CD4-positive, alpha-beta T cell treated with Interleukin-17A for 1 hour (primary cell): ENCODE results near the gene PCGF2.
A peak's percentile ranks its signal among the peaks of the same experiment; 100 is the strongest.
"Not testable (repeated sequence)": the region's sequence is repeated elsewhere in the genome, so short reads cannot be mapped to it uniquely, and the experiment has no call there.

ENCODE experiments used
- DNase-seq: peaks from one replicate; pipeline ENCODE4 v3.0.0-alpha.2; 2020

Gene PCGF2

DNA sequence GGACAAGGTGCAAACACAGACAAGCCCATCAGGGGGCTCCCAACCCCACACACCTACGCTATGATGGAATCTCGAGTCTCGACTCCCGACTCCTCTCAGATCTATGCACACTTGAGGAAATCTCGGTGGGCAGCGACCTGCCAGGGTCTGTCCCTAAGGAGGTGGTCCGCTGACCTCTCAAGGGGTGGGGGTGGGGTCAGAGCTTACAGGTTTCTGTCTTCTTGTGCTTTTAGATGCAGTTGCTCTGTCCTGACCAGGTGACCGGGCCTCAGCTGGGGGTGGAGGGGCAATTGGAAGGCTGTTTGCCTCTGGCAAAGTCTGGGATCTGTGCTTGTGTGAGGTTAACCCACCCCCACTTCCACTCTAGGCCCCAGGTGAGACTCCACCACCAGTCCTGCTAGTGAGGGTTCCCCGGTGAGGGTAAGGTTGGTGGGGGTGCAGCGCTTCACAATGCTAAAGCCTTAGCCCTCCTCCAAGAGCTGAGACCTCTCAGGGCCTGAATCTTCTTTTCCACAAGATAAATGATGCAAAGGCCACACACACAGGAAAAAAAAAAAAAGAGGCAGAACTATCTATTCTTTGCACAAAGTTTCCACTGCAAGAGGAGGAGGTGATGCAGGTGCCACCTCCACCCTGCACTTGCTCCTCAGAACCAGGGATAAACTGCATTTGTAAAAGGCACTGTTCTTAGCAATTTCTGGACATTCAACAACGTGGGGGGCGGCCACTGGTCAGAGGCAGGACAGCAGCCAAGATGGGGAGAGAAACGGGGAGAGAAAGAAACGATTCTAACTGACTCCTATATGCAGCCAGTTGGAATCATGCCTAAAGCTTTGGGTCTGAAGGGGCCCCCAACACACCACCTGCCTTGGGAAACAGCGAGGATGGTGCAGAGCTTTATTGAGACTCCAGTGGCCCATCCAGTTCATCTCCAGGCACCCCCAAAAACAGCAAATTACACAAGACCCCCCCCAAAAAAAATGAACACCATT, 13.9 kb downstream of the PCGF2 start:
- no peak for DNase-seq

DNA sequence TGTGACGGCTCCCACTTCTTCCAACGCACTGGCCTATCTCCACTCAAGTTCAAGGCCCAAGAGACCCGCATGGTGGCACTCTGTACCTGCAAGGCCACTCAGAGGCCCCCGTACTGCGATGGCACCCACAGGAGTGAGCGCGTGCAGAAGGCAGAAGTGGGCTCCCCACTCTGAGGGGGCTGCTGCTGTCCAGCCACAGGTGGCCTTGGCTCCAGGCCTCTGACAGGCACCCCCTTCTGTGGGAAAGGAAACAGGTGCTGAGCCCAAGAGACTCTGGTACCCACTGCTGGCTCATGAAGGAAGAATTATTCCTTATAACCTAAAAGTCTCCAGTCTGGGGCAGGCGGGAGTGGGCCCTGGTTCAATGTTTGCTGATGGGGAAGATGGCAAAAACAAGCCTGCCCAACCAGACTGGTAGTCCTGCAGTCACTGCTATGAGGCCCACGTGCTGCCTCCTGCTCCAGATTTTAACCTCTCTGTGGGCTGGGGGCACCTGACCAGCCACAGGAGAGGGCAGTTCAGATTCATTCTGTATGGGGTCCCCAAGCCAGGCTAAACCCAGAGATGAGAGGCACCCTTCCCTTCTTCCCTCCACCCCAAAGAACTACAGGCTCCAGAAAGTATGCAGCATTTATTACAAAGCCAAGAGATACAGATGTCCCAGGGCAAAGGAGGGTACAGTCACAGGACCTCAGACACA, 14.7 kb downstream of the PCGF2 start:
- no peak for DNase-seq

DNA sequence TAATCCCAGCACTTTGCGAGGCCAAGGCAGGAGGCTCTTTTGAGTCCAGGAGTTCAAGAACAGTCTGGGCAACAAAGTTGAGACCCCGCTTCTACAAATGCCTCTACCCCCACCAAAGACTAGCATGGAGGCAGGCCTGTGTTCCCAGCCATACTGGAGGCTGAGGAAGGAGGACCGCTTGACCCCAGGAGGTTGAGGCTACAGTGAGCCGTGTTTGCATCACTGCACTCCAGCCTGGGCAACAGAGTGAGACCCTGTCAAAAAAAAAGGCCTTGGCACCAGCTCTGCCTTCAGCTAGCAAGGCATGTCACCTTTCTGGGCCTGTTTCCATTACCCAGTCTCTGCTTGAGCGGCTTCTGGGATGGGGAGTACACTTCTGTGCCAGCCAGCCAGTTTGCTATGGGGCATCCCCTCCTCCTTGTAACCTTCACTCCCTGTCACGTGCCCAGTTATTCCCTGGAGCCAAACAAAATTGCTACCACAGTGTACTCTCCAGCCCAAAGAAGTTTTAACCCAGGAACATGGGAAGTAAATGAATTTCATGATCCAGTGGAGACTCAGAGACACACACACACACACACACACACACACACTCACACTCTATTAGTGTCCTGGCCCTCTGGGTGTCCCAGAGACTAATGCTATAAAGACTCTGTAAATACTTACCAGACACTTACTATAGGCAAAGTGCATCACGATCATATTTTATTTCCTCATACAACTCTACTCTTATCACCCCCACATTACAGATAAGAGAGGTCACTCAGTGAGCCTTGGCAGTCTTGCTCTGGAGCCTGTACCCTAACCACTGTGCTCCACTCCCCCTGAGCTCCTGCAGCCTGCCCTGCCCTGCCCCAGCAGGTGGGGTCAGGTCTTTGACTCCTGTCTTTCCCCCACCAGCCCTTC, 15.5 kb downstream of the PCGF2 start:
- DNase-seq = no peak

DNA sequence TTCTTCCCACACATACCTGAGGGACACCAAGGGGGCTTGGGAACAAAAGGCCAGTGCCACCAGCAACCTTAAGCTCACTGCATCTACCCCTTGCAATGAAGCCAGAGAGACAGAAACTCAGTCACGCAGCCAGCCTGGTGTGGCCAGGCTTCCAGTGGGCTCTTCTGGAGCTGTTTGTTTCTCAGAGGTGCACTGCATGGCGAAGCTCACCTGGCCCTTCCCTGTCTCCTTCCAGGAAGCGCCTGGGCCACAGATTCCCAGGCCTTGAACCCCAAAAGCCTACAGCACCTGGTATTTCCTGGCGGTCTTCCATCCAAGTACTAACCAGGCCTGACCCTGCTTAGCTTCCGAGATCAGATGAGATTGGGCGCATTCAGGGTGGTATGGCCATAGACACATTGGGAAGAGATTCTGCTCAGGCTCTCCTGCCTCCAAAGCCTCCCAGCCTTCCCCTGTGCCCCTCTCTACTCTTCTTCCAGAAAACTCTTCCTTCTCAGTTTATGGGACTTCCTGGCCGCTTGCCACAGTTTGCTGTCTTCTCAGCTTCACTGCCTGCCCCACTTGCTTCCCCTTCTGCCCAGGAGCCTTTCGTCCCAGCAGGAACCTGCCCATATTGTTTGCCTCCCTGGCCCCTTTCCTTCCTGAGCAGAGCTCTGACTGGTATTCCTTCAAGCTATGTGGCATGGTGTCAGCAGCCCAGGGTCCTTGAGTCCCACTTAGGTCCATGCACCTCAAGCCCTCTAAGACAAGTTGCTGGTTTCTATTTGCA, 16.4 kb downstream of the PCGF2 start:
- no peak for DNase-seq

DNA sequence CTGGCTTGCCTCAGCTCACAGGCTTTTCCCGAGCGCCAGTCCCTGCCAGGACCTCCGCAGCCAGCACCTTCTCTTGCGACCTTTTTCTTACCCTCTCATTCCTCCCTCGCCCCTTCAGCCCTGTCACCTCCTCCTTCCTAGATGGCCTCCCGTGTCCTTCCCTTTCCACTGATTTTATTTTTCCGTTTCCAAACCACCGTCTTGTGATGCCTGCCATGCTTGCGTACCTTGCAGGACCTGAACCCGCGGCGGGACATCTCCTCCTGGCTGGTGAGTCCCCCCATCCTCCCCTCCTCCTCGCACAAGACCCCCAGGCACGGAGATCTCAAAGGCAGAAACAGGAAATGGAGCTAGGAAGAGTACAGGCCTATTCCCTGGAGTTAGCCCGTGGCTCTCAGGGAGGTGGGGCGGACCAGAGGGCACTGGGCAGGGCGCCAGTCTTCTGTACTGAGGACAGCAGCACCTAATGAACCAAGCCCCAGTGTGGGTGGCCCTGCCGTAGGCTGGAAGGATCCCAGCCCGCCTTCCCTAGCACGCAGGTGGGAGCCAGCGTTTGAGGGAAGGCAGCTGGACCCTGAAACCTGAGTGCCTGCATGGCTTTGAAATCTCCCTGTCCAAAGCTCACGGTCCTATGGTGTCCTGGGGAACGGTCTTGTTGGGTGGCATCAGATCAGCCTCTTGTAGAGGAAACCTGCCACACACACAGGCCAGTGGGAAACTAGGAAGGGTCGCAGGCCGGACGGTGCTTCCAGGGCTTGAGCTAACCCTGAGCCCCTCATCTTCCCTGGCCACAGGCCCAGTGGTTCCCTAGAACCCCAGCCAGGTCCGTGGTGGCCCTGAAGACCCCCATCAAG, 17.4 kb downstream of the PCGF2 start:
- no peak for DNase-seq

DNA sequence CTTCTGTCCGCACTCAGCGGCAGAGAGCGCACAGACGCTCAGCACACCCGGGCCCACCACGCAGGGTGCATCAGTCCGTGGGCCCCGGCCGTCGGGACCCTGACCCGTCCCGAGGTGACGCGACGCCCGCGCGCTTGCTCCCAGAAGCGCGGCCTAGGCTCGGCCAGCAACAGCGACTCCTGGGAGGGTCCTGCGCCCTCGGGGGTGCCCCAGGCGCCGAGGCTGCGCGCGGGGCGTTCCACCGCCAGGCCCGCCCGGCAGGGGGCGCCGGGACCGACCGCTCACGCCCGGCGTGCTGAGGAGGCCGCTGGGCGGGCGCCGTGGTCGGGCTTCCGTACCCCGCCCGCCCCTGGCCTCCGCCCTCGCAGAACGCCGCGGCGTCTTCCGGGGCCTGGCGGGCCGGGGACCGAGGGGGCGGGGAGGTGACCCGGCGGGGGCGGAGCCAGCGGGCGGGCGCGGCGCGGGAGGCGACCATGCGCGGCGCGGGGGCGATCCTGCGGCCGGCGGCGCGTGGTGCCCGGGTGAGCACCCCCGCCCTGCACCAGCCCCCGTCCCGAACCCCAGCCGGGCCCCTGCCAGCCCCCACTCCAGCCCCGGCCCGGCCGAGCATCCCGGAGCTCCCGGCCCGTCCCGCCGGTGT, 18.1 kb downstream of the PCGF2 start, which contains the start of gene CISD3:
Gene CISD3 (plus strand): TSS at position 456 of the 640 bp plus-strand sequence. CDS start 18 bp downstream, at position 474.
- peak; percentile 86 for DNase-seq

DNA sequence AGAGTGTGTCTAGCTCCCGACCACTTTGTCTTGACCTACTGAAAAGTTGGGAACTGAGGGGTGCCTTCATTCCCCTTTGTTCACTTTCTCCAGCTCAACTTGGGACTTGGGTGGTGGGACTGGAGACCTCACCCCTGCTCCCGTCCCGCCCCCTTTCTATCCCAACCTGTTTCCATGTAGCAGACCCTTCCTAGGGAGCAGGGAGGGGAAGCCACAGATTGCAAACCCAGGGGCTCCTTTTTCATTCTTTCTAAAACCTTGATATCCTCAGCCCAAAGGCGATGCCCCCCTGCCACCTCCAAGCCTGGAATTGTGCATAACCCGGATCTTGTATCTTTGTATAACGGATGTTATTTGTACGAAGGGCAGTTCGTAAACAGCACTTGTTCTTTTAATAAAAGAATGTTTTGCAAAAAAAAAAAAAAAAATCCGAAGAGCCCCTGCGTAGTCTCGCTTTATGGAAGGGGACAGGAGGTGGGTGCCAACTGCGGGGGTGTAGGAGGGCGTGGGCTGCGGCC, 18.7 kb downstream of the PCGF2 start:
- no peak for DNase-seq

DNA sequence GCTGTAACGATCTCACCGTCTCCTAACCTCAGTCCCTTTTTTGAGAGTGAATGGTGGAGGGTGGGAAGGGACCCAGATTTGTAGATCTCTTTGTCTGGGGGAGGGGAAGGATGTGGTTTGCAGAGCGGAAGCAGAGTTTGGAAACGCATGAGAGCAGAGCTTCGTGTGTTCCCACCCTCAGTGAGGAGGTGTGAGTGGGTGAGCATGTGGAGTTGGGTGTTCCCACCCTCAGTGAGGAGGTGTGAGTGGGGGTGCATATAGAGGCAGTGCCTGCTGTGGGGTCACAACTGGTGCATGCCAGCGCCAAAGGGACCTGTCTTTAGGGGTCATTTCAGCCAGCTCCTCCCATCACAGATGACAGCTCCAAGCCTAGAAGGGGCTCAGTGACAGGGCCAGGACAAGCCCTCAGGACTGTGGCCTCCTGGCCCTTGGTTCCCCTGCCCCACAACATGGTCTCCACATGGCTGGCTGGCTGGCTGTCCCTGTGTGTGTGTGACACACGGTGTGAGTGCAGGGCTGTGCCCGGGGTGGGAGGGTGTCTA, 19.8 kb downstream of the PCGF2 start:
- peak; percentile 88 for DNase-seq

DNA sequence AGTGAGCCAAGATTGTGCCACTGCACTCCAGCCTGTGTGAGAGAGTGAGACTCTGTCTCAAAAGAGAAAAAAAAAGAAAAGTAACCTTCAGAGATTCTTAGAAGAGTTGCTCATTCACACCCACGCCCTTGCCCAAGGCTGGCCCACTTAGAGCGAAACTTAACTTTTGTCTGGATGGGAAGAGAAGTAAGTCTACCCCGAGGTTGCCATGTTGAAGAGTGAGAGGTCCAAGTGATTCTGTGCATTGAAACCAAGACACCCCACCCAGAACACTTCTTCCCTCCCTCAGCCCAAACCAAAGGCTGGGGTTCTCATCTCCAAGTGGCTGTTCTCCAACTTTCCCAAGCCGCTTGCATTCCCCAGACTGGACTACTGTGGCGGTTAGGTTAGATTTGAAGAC, 20.4 kb downstream of the PCGF2 start:
- peak; percentile 70 for DNase-seq

DNA sequence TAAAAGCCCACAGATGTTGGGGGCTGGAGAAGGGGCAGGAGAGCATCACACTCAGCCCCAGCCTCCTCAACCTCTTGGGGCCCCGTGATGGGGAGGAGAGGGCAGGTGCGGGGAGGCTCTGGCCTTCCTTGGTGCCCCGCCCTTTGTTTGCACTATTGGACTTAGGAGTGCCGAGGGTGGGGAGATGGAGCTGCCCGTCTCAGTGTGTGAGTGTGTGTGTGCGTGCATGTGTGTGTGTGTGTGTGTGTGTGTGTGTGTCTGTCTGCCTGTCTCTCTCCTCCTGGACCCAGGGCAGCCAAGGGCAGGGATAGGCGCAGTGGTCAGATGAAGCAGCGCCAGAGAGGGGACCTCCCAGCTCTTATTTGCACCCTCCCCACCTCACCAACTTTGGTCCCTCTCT, 22.0 kb downstream of the PCGF2 start:
- not testable (repeated sequence) for DNase-seq

DNA sequence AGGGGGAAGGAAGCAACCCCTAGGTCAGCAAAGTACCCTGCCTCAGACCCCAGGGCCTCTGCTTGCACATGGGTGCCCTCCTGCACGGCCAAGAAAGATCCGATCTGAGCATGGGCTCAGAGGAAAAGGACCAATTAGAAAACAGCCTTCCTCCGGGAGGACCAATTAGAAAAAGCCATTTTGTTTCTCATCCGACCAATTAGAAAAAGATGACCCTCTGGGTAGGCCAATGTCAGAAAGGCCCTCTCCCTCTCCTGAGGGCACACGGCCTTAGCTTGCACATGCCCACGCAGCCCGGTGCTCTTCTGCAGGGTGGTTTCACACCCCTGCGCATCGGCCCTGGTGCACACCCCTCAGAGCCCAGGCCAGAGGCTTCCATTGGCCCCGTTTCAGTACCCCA, 23.1 kb downstream of the PCGF2 start:
- no peak for DNase-seq

DNA sequence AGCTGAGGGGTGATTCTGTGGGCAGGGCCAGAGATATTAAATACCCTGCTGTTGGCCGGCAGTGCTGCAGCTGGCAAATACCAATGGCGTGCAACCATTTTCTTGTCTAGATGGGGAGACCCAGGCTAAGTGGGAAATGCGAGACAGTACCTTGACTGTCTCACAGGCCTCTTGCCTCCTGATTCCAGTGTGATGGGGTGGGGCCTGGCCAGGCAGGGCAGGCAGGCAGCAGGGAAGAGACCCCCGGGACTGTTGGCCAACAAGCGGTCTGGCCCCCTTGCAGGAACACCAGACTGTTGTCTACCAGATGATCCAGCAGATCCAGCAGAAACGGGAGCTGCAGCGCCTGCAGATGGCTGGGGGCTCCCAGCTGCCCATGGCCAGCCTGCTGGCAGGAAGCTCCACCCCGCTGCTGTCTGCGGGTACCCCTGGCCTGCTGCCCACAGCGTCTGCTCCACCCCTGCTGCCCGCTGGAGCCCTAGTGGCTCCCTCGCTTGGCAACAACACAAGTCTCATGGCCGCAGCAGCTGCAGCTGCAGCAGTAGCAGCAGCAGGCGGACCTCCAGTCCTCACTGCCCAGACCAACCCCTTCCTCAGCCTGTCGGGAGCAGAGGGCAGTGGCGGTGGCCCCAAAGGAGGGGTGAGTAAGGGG, 23.7 kb downstream of the PCGF2 start:
- no peak for DNase-seq

DNA sequence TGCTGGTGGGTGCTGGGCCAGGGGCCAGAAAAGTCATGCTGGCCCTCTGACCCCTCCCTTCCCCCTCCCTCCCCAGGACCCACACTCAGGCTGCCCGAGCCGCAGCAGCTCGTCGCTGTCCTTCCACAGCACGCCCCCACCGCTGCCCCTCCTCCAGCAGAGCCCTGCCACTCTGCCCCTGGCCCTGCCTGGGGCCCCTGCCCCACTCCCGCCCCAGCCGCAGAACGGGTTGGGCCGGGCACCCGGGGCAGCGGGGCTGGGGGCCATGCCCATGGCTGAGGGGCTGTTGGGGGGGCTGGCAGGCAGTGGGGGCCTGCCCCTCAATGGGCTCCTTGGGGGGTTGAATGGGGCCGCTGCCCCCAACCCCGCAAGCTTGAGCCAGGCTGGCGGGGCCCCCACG, 26.3 kb downstream of the PCGF2 start:
- no peak for DNase-seq

DNA sequence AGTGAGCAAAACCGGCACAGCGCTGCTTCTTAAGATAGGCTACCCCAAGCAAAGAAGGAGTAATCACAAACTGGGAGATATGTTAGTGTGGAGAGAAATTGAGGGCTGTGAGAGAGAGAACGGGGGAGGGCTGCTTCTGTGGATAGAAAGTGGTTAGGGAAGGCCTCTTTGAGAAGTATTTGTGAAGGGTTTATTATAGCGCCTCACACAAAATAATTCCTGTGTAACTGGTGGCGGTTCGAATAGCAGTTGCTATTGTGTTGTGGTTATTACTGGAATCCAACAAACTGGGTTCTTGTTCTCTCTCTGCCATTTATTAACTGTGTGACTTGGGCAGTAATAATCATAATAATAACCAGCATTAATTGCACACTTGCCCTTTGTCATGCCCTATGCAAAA, 27.2 kb downstream of the PCGF2 start:
- DNase-seq = no peak

DNA sequence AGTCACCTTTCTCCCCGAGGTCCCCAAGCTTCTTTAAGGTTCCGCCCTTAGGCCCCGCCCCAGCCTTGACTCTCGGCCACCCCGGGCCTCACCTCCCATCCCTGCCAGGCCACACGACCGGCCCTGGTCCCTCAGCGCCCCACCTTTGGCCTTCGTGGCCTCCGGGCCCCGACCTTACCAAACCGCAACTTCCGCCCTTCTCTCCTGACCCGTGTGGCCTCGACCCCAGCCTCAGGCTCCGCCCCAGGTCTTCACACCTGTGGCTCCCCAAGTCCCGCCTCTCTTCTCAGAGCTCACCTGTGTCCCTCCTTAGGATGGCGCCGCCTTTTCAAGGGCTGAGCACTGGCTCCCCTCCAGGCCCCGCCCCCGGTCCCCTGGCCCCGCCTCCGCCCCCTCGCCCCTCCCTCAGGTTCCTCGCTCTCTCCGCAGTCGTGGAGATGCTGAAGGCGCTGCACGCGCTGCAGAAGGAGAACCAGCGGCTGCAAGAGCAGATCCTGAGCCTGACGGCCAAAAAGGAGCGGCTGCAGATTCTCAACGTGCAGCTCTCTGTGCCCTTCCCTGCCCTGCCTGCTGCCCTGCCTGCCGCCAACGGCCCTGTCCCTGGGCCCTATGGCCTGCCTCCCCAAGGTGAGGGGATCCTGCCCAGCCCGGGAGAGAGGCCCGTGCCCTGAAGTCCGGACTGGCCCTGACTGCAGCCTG, 28.0 kb downstream of the PCGF2 start:
- no peak for DNase-seq

DNA sequence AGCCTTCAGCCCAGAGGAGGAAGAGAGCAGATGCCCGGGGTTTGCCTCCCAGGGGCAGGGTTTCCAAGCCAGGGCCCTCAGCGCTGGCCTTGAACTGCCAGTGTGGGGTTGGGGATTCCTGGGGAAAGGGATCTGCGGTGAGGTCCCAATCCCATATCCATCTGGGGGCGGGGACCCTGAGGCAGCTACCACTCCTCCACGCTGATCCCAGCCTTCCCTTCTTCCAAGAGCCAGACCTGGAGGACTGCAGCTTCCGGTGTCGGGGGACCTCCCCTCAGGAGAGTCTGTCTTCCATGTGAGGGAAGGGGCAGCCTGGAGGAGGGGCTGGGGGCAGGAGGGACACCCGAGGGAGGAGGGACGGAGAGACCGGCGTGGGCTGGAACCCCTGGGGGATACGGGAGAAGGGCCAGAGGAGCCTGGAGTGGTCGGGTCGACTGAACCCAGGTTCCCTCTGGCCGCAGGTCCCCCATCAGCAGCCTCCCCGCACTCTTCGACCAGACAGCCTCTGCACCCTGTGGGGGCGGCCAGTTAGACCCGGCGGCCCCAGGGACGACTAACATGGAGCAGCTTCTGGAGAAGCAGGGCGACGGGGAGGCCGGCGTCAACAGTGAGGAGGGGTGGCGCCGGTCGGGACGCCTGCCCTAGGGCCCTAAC, 28.7 kb downstream of the PCGF2 start:
- no peak for DNase-seq

DNA sequence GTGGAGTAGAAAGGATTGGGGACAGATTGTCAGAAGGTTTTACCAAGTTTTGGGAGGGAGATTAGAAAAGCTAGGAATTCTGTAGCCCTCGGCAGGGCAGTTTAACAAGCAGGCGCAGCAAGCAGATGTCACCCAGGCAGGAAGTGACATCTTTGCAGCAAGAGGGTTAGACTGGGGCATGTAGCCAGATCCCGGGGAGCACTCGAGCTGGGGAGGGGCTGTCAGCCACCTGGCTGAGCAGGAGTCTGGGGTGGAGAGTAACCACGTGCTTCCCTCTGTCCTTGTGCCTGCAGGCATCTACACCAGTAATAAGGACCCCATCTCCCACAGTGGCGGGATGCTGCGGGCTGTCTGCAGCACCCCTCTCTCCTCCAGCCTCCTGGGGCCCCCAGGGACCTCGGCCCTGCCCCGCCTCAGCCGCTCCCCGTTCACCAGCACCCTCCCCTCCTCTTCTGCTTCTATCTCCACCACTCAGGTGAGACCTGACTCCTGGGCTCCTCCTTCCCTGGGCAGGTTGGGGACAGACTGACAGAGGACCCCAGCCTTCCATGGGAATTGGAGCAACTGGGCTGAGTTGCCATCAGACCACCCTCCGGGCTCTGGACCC, 30.9 kb downstream of the PCGF2 start:
- no peak for DNase-seq
